GM18526 (cell line): ENCODE measurements around the gene TLCD4.

ENCODE experiments used
- POLR2A ChIP-seq: IDR thresholded peaks from 3 replicates; pipeline ENCODE4 v1.6.1; 2011; ENCODE audit not compliant: insufficient read length; ENCODE audit errors: extremely low read depth

TLCD4 gene

DNA sequence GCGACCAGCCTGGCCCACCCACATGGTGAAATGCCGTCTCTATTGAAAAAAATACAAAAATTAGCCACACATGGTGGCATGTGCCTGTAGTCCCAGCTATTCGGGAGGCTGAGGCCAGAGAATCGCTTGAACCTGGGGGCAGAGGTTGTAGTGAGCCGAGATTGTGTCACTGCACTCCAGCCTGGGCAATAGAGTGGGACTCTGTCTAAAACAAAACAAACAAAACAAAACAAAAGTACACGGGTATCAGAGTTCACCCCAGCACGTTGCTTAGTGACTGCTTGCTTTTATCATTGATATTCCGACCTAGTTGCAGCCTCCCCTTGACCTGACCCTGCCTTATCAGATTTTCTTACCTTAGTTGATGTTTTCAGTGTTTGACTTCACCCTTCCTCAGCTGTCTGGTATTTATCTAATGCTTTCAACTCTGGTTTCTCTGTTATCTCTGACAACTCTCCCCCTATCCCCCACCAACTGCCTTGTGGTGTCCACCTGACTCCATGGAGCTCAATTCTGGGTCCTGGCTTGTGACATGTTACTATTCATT is 5.1 kb downstream of the TLCD4 start:
- no peak for TF ChIP-seq POLR2A

DNA sequence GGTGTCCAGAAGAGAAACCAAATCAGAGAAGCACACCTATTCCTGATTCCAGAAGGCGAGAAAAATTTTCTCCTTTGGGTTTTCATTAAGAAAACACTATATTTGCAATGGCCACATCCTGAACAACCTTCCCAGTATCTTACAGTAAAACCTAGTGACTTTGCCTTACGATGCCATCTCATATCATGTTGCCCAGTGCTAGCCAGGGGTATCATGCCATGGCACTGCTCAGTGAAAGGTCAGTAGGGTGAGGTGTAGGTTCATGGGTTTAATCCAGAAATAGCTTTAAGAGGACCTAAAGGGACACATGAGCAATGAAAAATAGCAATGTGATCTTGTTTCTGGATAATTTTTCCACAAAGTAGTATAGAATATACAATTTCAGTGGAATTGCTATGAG is 7.2 kb downstream of the TLCD4 start:
- TF ChIP-seq POLR2A: no peak

DNA sequence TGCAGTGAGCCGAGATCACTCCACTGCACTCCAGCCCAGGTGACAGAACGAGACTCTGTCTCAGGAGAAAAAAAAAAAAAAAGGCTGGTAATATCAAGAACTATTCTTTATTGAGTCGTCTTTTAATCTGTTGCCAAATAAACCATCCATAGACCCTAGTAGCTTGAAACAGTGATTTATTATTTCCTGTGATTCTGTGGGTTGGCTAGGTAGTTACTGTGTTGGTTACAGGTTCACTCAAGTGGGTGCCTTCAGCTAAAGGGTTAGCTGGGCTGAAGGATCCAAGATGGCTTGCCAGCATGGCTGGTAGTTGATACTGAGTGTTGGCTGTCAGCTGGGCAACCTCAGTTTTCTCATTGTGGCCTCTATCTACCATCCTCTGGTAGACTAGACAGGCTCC is 9.2 kb downstream of the TLCD4 start:
- TF ChIP-seq POLR2A: no peak

DNA sequence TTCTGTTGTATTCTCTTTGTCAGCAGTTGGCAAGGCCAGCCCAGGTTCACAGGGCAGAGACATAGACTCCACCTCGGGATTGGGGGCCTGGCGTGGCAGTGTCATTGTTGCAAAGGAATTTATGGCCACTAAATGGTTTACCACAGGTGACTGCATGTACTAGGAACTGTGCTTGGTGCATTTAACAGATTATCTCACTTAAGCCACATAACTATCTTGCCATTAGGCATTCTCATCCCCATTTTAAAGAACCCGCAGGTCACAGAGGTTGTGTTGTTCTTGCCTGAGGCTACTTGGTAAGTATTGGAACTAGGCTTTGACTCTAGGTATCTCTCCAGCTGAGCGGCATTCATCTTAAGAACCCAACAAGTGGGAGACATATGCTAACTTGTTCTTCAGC is 9.7 kb downstream of the TLCD4 start:
- no peak for TF ChIP-seq POLR2A

DNA sequence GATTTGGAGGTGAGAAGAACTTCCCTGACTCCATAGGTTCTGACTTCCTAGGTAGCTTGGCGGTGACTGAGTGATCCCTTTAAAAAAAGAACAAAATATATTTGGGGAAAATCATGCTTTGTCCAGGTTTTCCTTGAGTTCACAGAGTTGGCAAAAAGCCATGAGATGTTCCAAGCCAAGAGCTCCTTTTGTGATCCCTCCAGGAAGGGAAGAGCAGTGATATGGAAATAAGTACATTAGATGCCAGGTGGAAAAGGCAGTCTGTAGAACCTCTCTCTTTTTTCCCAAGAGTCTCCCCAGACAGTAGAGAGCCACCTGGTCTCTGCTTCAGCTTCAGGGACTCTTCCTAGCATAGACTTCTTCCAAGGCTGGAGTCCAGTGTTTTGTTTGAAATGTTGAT is 10.2 kb downstream of the TLCD4 start:
- TF ChIP-seq POLR2A: no peak

DNA sequence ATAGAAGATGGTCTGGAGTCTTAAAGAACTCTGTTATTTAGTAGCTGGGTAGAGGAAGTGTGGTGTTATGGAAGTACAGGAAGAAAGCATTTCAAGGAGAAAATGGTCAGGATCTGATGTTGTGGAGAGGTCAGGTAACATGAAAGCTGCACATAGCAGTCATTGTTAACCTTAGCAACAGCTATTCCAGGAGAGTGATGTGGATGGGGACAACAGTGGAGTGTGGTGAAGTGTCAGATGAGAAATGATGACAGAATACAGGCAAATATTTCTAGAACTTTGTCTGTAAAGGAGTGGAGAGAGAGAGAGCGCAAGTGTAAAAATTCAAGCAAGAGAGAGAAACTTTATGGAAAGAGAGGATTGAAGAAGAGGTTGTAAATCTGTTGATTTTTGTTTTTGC is 15.6 kb downstream of the TLCD4 start:
- TF ChIP-seq POLR2A: no peak

DNA sequence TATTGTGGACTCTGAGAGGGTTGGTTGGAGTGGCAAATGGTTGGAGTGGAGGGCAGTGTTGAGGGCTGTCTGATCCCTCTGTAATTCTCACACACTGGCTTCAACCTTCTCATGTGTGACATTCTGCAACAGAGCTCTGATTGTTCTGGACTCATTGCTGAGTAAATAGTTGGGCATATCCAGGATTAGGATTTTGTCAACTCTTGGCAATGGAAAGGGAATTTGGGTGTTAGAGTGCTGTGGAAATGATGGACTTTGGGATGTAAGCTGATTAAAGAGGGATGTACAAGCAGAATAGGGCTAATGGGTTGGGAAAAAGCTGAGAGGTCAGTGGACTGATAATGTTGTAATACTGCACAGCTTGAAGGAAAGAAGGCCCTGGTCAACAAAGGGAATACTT is 16.5 kb downstream of the TLCD4 start:
- TF ChIP-seq POLR2A: no peak

DNA sequence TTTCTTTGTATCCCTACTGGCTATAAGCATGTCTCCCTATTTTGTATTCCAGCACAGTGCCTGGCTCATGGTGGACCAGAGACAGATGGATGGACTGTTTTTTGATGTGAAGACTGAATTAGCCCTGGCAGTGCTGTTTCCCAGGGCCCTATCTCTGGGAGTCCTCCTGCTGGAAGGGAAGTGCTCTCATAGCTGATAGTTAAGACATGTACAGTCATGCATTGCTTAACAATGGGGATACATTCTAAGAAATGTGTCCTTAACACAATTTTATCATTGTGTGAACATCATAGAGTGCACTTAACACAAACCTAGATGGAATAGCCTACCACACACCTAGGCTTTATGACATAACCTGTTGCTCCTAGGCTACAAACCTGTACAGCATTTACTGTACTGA is 21.1 kb downstream of the TLCD4 start:
- no peak for TF ChIP-seq POLR2A

DNA sequence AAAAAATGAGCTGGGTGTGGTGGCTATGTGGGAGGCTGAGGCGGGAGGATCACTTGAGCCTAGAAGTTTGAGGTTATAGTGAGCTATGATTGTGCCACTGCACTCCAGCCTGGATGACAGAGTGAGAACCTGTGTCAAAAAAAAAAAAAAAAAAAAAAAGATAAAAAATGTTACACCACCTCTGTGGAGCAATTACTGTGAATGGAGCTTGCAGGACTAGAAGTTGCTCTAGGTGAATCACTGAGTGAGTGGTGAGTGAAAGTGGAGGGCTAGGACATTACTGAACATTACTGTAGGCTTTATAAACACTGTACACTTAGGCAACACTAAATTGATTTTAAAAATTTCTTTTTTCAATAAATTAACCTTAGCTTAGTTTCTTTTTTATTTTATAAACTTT is 21.9 kb downstream of the TLCD4 start:
- no peak for TF ChIP-seq POLR2A

DNA sequence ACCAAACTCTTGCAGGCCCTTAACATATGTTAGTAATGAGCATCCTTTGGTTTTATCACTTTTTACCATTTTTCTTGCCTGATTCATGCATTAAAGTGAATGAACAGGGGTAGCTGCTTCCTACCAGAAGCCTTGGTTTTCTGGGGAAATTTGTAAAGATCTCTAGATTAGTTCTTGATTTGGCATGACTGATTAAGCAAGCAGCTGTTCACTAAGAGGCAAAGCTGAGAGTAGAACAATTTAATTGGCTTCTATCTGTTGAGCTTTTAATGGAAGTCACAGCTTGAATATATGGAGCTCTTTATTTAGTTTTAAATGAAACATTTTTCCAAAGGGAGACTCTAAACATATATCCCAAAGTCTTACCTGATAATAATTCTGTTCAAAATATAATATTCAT is 23.6 kb downstream of the TLCD4 start:
- TF ChIP-seq POLR2A: no peak

DNA sequence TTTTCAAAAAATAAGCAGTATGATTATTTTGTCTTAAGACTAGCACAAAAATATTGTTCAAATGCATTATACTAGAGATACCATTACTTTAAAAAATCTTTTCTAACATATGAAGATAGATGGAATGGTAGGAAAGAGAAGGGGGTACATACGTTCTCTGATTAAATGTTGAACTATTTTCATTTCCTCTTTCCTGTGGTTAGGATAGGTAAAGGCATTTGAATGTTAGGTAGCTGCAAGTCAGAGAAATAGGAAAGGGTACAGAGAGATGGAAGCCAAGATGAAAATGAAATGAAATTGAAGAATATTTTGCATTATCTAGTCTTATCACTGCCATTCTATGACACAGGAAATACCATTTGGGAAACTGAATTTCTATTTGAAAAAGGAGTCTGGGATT is 28.3 kb downstream of the TLCD4 start:
- no peak for TF ChIP-seq POLR2A

DNA sequence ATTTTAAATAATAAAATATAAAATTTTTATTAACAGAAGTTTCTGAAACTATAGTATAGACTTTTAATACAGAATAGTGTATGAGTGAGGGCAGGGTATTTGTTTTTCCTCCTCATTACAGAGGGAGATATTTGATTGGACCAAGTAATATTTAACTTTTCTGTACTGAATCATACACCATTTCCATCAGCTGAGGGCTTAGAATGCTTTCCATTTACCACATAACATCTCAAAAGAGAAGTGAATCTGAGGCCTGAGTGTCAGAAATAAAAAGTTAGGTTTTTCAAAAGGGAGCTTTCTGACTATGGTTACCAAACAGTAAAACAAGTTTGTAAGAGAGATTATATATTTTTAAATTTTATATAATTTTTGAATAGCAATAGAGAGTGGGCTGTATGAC is 29.5 kb downstream of the TLCD4 start:
- no peak for TF ChIP-seq POLR2A

DNA sequence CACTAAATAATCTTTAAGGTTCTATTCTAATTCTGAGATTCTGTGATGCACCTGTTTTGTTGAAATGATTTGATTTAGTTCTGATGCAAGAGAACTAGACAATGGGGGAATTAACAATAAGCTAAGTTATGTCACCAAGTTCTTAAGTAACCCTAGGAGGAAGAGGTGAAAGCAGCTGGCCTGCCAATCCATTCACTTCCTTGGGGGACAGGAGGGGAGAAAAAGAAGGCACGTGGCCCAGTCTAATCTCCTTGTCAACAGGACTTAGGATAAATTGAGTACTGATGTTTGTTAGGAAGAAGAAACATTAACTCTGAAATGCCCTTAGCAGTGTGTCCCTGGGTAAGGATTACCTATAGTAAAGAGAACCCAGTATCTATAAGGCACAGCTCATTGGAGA is 36.9 kb downstream of the TLCD4 start:
- TF ChIP-seq POLR2A: no peak
